ENCODE measurements around the gene AHI1. TPM values are rescaled to one million over a fixed set of nuclear protein-coding genes. Genes with fewer than 3 reads are reported as not detected.

AHI1 gene
- total and polyA plus RNA-seq, 2 experiments from 2014 or later: 14.8 to 21.5 TPM

DNA sequence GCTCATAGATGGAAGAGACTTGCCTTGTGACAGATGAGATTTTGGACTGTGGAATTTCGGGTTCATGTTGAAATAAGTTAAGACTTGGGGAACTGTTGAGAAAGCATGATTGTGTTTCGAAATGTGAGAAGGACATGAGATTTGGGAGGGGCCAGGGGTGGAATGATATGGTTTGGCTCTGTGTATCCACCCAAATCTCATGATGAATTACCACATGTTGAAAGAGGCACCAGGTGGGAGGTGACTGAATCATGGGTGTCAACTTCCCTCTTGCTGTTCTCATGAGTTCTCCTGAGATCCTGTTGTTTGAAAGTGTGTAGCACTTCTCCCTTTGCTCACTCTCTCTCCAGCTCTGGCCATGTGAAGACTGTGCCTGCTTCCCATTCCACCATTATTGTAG is 17.9 kb downstream of the AHI1 start:
- H3K4me2 ChIP-seq: no peak overlapping the region
- 98% methylated on average over 2 of the region's 2 CpGs for WGBS (ENCODE audit: low lambda C conversion rate, missing lambda C conversion rate)
- peaks cover 36% of the 10 kb centered on the region for H3K9me3 ChIP-seq (ENCODE audit: low read depth)
- DNase-seq (ENCODE audit: low spot score): no peak
- H3K36me3 ChIP-seq (replicated peaks; ENCODE audit: insufficient read depth, low read depth): no peaks in the 10 kb centered on the region
- H4K20me1 ChIP-seq (ENCODE audit: insufficient read depth, poor library complexity, severe bottlenecking): no peaks in the 10 kb centered on the region
- H3K4me1 ChIP-seq (ENCODE audit: insufficient read depth): no peaks in the 10 kb centered on the region
- no peak overlapping the region for H3K4me3 ChIP-seq
- TF ChIP-seq EZH2 (IDR thresholded peaks at IDR 0.05; ENCODE audit: borderline replicate concordance) (no peak), EZH2phosphoT487 (IDR thresholded peaks at IDR 0.05; ENCODE audit: low read depth, severe bottlenecking, unreplicated experiment) (no peak)
- TF ChIP-seq, protein P1, sequence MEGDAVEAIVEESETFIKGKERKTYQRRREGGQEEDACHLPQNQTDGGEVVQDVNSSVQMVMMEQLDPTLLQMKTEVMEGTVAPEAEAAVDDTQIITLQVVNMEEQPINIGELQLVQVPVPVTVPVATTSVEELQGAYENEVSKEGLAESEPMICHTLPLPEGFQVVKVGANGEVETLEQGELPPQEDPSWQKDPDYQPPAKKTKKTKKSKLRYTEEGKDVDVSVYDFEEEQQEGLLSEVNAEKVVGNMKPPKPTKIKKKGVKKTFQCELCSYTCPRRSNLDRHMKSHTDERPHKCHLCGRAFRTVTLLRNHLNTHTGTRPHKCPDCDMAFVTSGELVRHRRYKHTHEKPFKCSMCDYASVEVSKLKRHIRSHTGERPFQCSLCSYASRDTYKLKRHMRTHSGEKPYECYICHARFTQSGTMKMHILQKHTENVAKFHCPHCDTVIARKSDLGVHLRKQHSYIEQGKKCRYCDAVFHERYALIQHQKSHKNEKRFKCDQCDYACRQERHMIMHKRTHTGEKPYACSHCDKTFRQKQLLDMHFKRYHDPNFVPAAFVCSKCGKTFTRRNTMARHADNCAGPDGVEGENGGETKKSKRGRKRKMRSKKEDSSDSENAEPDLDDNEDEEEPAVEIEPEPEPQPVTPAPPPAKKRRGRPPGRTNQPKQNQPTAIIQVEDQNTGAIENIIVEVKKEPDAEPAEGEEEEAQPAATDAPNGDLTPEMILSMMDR (IDR thresholded peaks at IDR 0.05; ENCODE audit: poor library complexity): no peak
- no peak overlapping the region for H2AFZ ChIP-seq
- no peaks in the 10 kb centered on the region for H3K79me2 ChIP-seq
- no peak overlapping the region for H3K27ac ChIP-seq
- no peaks in the 10 kb centered on the region for H3K9me2 ChIP-seq (replicated peaks; ENCODE audit: insufficient read depth)
- no peaks in the 10 kb centered on the region for H3K27me3 ChIP-seq

DNA sequence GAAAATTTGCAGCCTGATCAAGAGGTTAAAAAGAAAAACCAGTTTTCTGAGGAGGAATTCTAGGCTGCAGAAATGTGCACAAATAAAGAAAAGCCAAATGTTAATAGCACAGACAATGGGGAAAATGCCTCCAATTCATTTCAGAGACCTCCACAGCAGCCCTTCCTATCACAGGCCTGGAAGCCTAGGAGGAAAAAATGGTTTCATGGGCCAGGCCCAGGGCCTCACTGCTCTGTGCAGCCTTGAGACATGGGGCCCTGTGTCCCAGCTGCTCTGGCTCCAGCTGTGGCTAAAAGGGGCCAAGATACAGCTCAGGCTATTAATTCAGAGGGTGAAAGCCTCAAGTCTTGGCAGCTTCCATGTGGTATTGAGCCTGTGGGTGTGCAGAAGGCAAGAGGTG is 18.9 kb downstream of the AHI1 start:
- Histone ChIP-seq H4K20me1 (ENCODE audit: insufficient read depth, poor library complexity, severe bottlenecking) (no peaks in the 10 kb centered on the region), H3K9me2 (replicated peaks; ENCODE audit: insufficient read depth) (no peaks in the 10 kb centered on the region), H3K4me3 (no peak overlapping the region), H3K4me1 (ENCODE audit: insufficient read depth) (no peaks in the 10 kb centered on the region), H2AFZ (no peak overlapping the region), H3K27ac (no peak overlapping the region), H3K79me2 (no peaks in the 10 kb centered on the region), H3K27me3 (no peaks in the 10 kb centered on the region), H3K4me2 (no peak overlapping the region), H3K36me3 (replicated peaks; ENCODE audit: insufficient read depth, low read depth) (no peaks in the 10 kb centered on the region), H3K9me3 (ENCODE audit: low read depth) (peaks cover 27% of the 10 kb centered on the region)
- no peak for DNase-seq (ENCODE audit: low spot score)
- TF ChIP-seq EZH2phosphoT487 (IDR thresholded peaks at IDR 0.05; ENCODE audit: low read depth, severe bottlenecking, unreplicated experiment): no peak
- TF ChIP-seq EZH2 (IDR thresholded peaks at IDR 0.05; ENCODE audit: borderline replicate concordance): no peak
- TF ChIP-seq, protein P1 (IDR thresholded peaks at IDR 0.05; ENCODE audit: poor library complexity): no peak

DNA sequence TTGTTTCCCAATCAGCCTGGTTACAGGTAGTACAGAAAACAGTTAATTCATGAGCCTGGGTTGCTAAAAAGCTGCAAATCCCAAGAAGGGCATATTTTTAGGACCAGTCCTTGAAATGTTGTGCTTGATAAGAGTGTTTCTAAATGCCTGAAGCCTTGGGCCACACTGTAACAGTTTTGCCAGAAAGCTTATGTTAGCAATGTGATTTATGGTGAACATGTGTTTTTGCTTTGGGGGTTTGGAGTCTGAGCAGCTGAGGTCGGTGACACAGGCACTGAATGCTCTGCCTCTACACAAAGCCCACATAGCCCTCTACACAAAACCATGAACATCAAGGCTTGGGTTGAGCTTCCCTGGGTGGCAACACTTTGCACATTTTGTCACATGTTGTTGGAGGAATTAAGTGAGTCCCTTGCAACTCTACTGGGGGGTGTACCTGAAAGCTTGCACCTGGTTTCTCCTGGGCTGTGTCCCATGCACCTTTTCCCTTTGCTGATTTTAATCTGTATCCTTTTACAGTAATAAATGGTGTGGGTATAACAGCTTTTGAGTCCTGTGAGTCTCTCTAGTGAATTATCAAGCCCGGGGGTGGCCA is 22.2 kb downstream of the AHI1 start:
- TF ChIP-seq EZH2 (IDR thresholded peaks at IDR 0.05; ENCODE audit: borderline replicate concordance): no peak
- no peak for TF ChIP-seq EZH2phosphoT487 (IDR thresholded peaks at IDR 0.05; ENCODE audit: low read depth, severe bottlenecking, unreplicated experiment)
- TF ChIP-seq, protein P1 (IDR thresholded peaks at IDR 0.05; ENCODE audit: poor library complexity): no peak
- H3K4me2 ChIP-seq: no peak overlapping the region
- WGBS (ENCODE audit: low lambda C conversion rate, missing lambda C conversion rate): 55% methylated on average over 2 of the region's 2 CpGs
- no peaks in the 10 kb centered on the region for H3K9me2 ChIP-seq (replicated peaks; ENCODE audit: insufficient read depth)
- no peaks in the 10 kb centered on the region for H3K27me3 ChIP-seq
- no peak overlapping the region for H3K27ac ChIP-seq
- H3K4me3 ChIP-seq: no peak overlapping the region
- H3K36me3 ChIP-seq (replicated peaks; ENCODE audit: insufficient read depth, low read depth): no peaks in the 10 kb centered on the region
- peaks cover 5% of the 10 kb centered on the region for H3K9me3 ChIP-seq (ENCODE audit: low read depth)
- no peak overlapping the region for H2AFZ ChIP-seq
- peak; percentile 9 for DNase-seq (ENCODE audit: low spot score)
- H4K20me1 ChIP-seq (ENCODE audit: insufficient read depth, poor library complexity, severe bottlenecking): no peaks in the 10 kb centered on the region
- H3K4me1 ChIP-seq (ENCODE audit: insufficient read depth): no peaks in the 10 kb centered on the region
- H3K79me2 ChIP-seq: no peaks in the 10 kb centered on the region

DNA sequence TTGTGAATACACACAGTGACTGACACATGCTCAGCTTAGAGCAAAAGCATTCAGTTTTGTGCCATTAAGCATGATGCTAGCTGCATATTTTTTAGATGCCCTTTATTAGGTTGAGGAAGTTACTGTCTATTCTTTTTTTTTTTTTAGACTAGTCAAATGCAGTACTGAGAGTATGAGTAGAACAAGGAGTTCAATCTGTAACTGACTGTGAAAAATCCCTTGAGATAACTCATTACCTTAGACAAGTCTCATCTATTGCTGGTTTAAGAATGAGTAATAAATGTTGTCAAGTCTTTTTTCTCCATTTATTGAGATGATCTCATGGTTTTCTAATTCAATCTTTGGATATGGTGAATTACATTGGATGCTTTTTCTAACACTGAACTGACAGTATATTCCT is 23.2 kb downstream of the AHI1 start:
- Histone ChIP-seq H2AFZ (no peak overlapping the region), H4K20me1 (ENCODE audit: insufficient read depth, poor library complexity, severe bottlenecking) (no peaks in the 10 kb centered on the region), H3K9me2 (replicated peaks; ENCODE audit: insufficient read depth) (no peaks in the 10 kb centered on the region), H3K4me1 (ENCODE audit: insufficient read depth) (no peaks in the 10 kb centered on the region), H3K4me3 (no peak overlapping the region), H3K4me2 (no peak overlapping the region), H3K79me2 (no peaks in the 10 kb centered on the region), H3K27ac (no peak overlapping the region), H3K27me3 (no peaks in the 10 kb centered on the region), H3K9me3 (ENCODE audit: low read depth) (no peaks in the 10 kb centered on the region), H3K36me3 (replicated peaks; ENCODE audit: insufficient read depth, low read depth) (no peaks in the 10 kb centered on the region)
- DNase-seq (ENCODE audit: low spot score): no peak
- TF ChIP-seq, protein P1 (IDR thresholded peaks at IDR 0.05; ENCODE audit: poor library complexity): no peak
- TF ChIP-seq EZH2 (IDR thresholded peaks at IDR 0.05; ENCODE audit: borderline replicate concordance): no peak
- no peak for TF ChIP-seq EZH2phosphoT487 (IDR thresholded peaks at IDR 0.05; ENCODE audit: low read depth, severe bottlenecking, unreplicated experiment)

Data from hepatocyte (in vitro differentiated cells).